Activated gamma-delta T cell treated with anti-CD3 and anti-CD28 coated beads, Interleukin-2, amount 50 U/mL, for 16 hours (primary cell): ENCODE measurements around the gene FASTK.
"Not testable (repeated sequence)": the region's sequence is repeated elsewhere in the genome, so short reads cannot be mapped to it uniquely, and the experiment has no call there.

Source experiments
- DNase-seq: peaks from one replicate; pipeline ENCODE4 v3.0.0-alpha.2; 2020; ENCODE audit warnings: low read depth

Gene FASTK

DNA sequence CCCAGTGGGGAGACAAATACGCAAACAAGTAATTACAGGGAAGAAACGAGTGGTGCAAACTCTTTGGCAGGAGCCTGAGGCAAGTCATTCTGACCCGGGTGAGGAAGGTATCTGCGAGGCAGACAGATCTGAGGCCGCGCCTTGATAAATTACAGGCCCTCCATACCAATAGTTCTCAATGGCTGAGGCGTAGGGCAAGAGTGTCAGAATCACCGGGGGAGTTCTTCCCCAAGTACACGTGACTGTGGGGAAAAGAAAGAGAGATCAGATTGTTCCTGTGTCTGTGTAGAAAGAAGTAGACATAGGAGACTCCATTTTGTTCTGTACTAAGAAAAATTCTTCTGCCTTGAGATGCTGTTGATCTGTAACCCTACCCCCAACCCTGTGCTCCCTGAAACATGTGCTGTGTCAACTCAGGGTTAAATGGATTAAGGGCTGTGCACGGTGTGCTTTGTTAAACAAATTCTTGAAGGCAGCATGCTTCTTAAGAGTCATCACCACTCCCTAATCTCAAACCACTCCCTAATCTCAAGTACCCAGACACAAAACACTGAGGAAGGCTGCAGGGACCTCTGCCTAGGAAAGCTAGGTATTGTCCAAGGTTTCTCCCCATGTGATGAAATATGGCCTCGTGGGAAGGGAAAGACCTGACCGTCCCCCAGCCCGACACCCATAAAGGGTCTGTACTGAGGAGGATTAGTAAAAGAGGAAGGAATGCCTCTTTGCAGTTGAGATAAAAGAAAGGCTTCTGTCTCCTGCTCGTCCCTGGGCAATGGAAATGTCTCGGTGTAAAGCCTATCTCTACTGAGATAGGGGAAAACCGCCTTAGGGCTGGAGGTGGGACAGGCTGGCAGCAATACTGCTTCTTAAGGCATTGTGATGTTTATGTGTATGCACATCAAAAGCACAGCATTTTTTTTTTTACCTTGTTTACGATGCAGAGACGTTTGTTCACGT lies 53.6 kb downstream of the FASTK start:
- DNase-seq = not testable (repeated sequence)
